GM21786 (cell line): ENCODE measurements around the gene PKD1L1.
"Not testable (repeated sequence)": the region's sequence is repeated elsewhere in the genome, so short reads cannot be mapped to it uniquely, and the experiment has no call there.

ENCODE experiments used
- ATAC-seq: cut with Tn5 transposase; IDR thresholded peaks from one replicate; pipeline ENCODE4 v1.9.1; 2021; ENCODE audit not compliant: unreplicated experiment

PKD1L1 gene

GRCh38 chr7:47939425-47940036 lies 8.7 kb downstream of the PKD1L1 start:
- ATAC-seq: no peak

- no peak for ATAC-seq
These were observed 9.6 kb downstream of the PKD1L1 start for GRCh38 chr7:47938574-47939165.

DNA sequence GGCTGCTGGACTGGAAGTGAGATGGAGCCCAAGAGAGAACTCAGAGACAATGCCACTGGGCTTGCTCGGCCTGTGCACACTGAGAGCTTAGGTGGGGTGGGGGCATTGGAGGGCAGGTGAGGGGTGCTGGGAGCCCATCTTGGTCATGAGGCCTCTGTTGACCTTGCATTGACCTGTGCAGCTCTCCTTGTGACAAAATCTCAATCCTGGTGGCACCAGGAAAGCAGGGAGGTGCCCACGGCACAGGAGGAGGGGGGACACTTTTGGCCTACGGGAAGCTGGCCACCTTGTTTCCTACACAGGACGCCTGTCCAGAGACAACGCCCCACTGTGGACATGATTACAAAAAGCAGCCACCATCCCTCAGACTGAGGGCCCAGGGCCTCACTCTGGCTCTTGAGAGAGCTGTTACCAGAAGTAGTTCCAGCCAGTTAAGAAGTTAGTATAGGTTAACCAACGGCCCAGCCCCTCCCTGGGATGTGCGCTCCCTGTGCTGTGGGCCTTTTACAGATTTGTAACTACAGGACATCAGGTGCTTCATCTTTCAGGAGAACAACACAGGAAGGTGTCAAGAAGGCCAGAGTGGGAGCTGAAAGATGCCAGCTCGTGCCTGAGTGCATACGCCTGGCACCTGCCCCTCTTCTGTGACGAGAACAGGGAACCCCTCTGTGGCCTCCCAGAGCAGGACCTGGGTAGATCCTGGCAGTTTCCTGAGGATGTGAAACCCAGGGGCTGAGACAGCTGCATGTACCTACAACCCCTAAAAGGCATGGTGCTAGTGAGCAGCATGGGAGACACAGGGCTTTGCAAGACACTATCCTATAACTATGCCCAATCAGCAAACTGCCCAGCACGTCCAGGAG lies 10.3 kb downstream of the PKD1L1 start:
- peak; percentile 52 for ATAC-seq

DNA sequence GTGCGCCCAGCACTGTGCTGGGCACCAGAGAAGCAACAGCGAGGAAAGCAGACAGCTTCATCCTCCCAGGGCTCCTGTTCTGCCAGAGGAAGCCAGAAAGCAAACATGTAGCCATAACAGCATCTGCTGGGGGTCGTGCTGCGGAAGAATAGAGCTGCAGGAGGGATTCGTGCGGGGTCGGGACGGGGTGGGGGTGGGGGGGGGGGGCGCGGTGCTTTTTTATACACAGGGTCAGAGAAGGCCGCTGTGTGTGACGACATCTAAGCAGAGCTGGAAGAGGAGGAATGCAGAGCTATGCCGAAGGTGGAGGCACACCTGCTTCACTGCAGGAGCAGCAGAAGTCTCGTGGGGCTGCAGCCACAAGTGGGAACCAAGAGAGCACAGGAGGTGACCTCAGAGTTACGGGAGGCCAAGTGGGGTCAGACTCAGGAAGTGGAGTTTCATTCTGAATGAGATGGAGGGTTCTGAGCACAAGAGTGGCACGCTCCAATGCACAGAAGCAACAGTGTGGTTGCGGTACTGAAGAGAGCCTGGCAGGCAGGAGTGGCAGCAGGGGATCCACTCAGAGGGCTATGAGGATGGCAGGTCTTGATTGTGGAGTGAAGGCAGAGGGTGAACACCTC lies 11.1 kb downstream of the PKD1L1 start:
- ATAC-seq: peak; percentile 93

DNA sequence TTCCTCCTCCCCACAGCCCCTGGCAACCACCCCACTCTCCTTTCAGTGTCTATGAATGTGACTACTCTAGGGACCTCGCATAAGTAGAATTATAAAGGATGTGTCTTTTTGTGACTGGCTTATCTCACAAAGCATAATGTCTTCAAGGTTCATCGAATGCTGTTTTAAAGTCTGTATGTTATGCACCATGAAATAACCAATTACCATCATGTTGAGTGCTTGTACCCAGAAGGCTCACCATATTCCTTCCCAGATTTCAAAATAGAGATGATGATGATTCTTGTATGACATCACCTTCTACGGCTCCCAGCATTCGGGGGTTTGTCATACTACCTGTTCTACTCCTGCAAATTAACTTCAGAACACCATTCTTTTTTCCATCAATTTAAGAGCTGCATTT lies 11.9 kb downstream of the PKD1L1 start:
- ATAC-seq: no peak

GRCh38 chr7:47935336-47935735 lies 12.9 kb downstream of the PKD1L1 start:
- ATAC-seq: no peak

DNA sequence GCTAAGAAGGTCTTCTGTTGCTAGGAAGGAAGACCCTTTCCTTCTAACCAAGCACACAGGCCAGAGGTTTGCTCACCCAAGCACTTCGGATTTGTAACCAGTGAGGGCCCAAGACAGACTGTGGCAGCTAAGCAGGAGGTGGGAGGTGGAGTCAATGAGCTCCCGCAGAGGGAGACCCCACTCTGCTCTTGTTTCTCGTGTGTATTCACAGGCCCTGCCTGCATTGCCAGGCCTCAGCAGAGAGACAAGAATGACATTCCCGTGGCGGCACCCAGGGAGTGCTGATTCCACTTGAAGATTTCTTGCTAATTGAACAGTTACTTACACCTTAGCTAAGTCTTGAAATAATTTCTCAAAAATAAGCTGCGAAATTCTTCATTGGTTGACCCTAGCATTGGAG lies 13.4 kb downstream of the PKD1L1 start:
- ATAC-seq: no peak

DNA sequence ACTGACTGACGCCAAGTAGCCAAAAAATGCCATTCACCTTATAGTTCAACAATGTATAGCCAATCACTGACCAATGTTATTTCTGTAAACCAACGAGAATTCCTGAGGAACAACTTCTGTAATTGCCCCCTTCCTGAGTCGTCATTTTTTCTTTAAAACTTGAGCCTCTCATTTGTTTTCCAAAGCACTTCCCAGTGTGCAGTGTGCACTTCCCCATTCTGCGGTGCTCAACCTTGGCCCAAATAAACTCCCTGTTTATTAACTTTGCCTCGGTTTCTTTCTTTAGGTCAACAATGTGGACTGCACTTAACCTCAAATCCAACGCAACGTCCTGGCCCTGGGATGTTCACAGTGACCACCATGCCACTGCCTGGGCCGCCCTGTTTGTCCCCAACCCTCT lies 15.1 kb downstream of the PKD1L1 start:
- no peak for ATAC-seq

GRCh38 chr7:47932466-47933037 lies 15.7 kb downstream of the PKD1L1 start:
- no peak for ATAC-seq

GRCh38 chr7:47932016-47932415 lies 16.2 kb downstream of the PKD1L1 start:
- ATAC-seq: no peak

GRCh38 chr7:47931005-47932004 lies 17.0 kb downstream of the PKD1L1 start:
- ATAC-seq: no peak

DNA sequence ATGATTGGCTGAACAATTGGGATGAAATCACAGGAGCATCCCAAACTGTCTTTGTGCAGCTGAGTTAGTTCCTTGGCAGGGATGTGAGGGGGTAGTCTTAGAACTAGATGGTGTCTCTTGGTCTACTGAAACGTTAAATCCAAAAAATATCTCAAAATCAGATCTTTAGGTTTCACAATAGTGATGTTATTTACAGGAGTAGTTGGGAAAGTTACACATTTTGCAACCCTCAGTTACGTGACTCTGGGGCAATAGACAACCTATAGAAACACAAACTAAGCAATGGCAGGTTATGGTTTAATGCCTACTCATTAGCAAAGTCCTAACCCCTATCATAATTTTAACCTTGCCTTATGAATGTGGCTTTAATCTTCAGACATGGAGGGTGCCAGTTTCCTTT lies 24.0 kb downstream of the PKD1L1 start:
- no peak for ATAC-seq

- ATAC-seq: not testable (repeated sequence)
These were observed 25.0 kb downstream of the PKD1L1 start for GRCh38 chr7:47923081-47923875.

- ATAC-seq: not testable (repeated sequence)
These were observed 31.8 kb downstream of the PKD1L1 start for GRCh38 chr7:47916514-47916913.

GRCh38 chr7:47915616-47915976 lies 32.7 kb downstream of the PKD1L1 start:
- ATAC-seq: no peak

- ATAC-seq: no peak
These were observed 33.3 kb downstream of the PKD1L1 start for GRCh38 chr7:47914717-47915615.

DNA sequence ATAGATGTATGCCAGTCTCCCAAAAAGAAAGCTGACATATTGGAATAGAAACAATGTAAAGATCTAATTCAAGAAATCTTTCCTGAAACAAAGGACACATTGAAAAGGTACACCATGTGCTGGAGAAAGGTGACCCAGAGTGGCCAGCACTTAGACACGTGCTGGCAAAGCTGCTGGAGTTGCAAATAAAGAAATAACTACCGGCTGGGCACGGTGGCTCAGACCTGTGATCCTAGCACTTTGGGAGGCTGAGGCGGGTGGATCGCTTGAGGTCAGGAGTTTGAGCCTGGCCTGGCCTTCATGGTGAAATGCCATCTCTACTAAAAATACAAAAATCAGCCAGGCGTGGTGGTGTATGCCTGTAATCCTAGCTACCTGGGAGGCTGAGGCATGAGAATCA lies 35.9 kb downstream of the PKD1L1 start:
- ATAC-seq: no peak

- ATAC-seq: no peak
These were observed 39.5 kb downstream of the PKD1L1 start for GRCh38 chr7:47908720-47909119.
